SJCRH30 (cell line): Measurements from ENCODE around the gene SIRT3. TPM values are rescaled to one million over a fixed set of nuclear protein-coding genes. Genes with fewer than 3 reads are reported as not detected.

Experiments used
- DNase-seq, 2 experiments: peaks; one replicate each; pipeline ENCODE4 v3.0.0-alpha.2; 2015 to 2020
- H3K27ac ChIP-seq: fragments of 250-450 bp; sonication (Bioruptor Pico); 2 replicates; pipeline ENCODE4 v1.5.1; 2020; ENCODE audit warnings: mild to moderate bottlenecking, moderate library complexity
- H3K27me3 ChIP-seq: fragments of 250-450 bp; sonication (Bioruptor Pico); 2 replicates; pipeline ENCODE4 v1.5.1; 2020; ENCODE audit warnings: mild to moderate bottlenecking, moderate library complexity
- H3K36me3 ChIP-seq: fragments of 250-450 bp; sonication (Bioruptor Pico); 2 replicates; pipeline ENCODE4 v1.5.1; 2020; ENCODE audit warnings: mild to moderate bottlenecking, moderate library complexity
- H3K4me1 ChIP-seq: fragments of 250-450 bp; sonication (Bioruptor Pico); 2 replicates; pipeline ENCODE4 v1.5.1; 2020; ENCODE audit warnings: mild to moderate bottlenecking, moderate library complexity
- H3K4me3 ChIP-seq: fragments of 250-450 bp; sonication (Bioruptor Pico); 2 replicates; pipeline ENCODE4 v1.5.1; 2020; ENCODE audit warnings: mild to moderate bottlenecking, moderate library complexity
- H3K9me3 ChIP-seq: fragments of 250-450 bp; sonication (Bioruptor Pico); replicated peaks from 2 replicates; pipeline ENCODE4 v1.5.1; 2020; ENCODE audit warnings: mild to moderate bottlenecking, moderate library complexity
- total RNA-seq: library from RNA; depleted of rRNA; stranded (reverse); fragments of >200 nt; shearing (Covaris generic); gene quantifications from 2 replicates; pipeline ENCODE4 v1.2.3, GENCODE V29; 2014

SIRT3 gene
- total RNA-seq, 1 experiment from 2014 or later: 17.2 TPM

GRCh38 chr11:208181-208916 lies 27.8 kb downstream of the SIRT3 start:
- Histone ChIP-seq H3K27me3 (no peaks in the 10 kb centered on the region), H3K27ac (peak overlapping the region; percentile 66), H3K4me3 (peak overlapping the region; percentile 88), H3K36me3 (peaks cover 39% of the 10 kb centered on the region), H3K9me3 (no peaks in the 10 kb centered on the region), H3K4me1 (peaks cover 21% of the 10 kb centered on the region)
- DNase-seq: peak; percentile 66 to 75

- no peaks in the 10 kb centered on the region for H3K27me3 ChIP-seq
- H3K27ac ChIP-seq: peak overlapping the region; percentile 66
- H3K4me1 ChIP-seq: peaks cover 21% of the 10 kb centered on the region
- H3K4me3 ChIP-seq: peak overlapping the region; percentile 88
- no peak for DNase-seq
- no peaks in the 10 kb centered on the region for H3K9me3 ChIP-seq
- peaks cover 35% of the 10 kb centered on the region for H3K36me3 ChIP-seq
Observed at GRCh38 chr11:207863-208180, 28.3 kb downstream of the SIRT3 start.

- H3K4me3 ChIP-seq: peak within 1 kb of the TSS; percentile 88
- H3K36me3 ChIP-seq: peaks cover 30% of the 10 kb centered on the region
- peak; percentile 95 to 96 for DNase-seq
- H3K27ac ChIP-seq: peak within 1 kb of the TSS; percentile 66
- peaks cover 21% of the 10 kb centered on the region for H3K4me1 ChIP-seq
- H3K27me3 ChIP-seq: no peaks in the 10 kb centered on the region
- H3K9me3 ChIP-seq: no peaks in the 10 kb centered on the region
Observed at GRCh38 chr11:207208-207862, 28.8 kb downstream of the SIRT3 start, which contains the start of the genes BET1L and RIC8A. Gene BET1L, minus strand, starts transcription at chr11:207399. Its CDS starts 78 bp downstream, at chr11:207321. Gene RIC8A, plus strand, starts transcription at chr11:207708. Its CDS starts 1,147 bp downstream, at chr11:208855.

- Histone ChIP-seq H3K27me3 (no peaks in the 10 kb centered on the region), H3K27ac (peak overlapping the region; percentile 66), H3K4me1 (peaks cover 21% of the 10 kb centered on the region), H3K4me3 (peak overlapping the region; percentile 88), H3K9me3 (no peaks in the 10 kb centered on the region), H3K36me3 (peaks cover 23% of the 10 kb centered on the region)
- DNase-seq: peak in 1 of 2 experiments; percentile 13
Observed at GRCh38 chr11:206526-207207, 29.5 kb downstream of the SIRT3 start.

- no peaks in the 10 kb centered on the region for H3K9me3 ChIP-seq
- no peaks in the 10 kb centered on the region for H3K27me3 ChIP-seq
- H3K36me3 ChIP-seq: peaks cover 18% of the 10 kb centered on the region
- H3K27ac ChIP-seq: no peak overlapping the region
- no peak for DNase-seq
- peaks cover 21% of the 10 kb centered on the region for H3K4me1 ChIP-seq
- no peak overlapping the region; the same call in 1 of the 2 replicates for H3K4me3 ChIP-seq
Observed at GRCh38 chr11:206002-206384, 30.1 kb downstream of the SIRT3 start.

GRCh38 chr11:205221-206001 lies 30.7 kb downstream of the SIRT3 start:
- Histone ChIP-seq H3K4me3 (no peak overlapping the region), H3K36me3 (peaks cover 13% of the 10 kb centered on the region), H3K9me3 (no peaks in the 10 kb centered on the region), H3K4me1 (peaks cover 21% of the 10 kb centered on the region), H3K27ac (no peak overlapping the region), H3K27me3 (no peaks in the 10 kb centered on the region)
- no peak for DNase-seq

GRCh38 chr11:204587-205109 lies 31.5 kb downstream of the SIRT3 start:
- H3K27me3 ChIP-seq: no peaks in the 10 kb centered on the region
- no peak overlapping the region for H3K27ac ChIP-seq
- peaks cover 5% of the 10 kb centered on the region for H3K36me3 ChIP-seq
- no peak overlapping the region for H3K4me3 ChIP-seq
- H3K9me3 ChIP-seq: no peaks in the 10 kb centered on the region
- H3K4me1 ChIP-seq: peaks cover 13% of the 10 kb centered on the region
- DNase-seq: no peak

- Histone ChIP-seq H3K4me1 (peaks cover 9% of the 10 kb centered on the region), H3K36me3 (peaks cover 4% of the 10 kb centered on the region), H3K27ac (no peak overlapping the region), H3K27me3 (no peaks in the 10 kb centered on the region), H3K9me3 (no peaks in the 10 kb centered on the region), H3K4me3 (no peak overlapping the region)
- peak; percentile 44 to 60 for DNase-seq
Observed at GRCh38 chr11:203945-204586, 32.1 kb downstream of the SIRT3 start.

GRCh38 chr11:203056-203944 lies 32.8 kb downstream of the SIRT3 start:
- Histone ChIP-seq H3K9me3 (no peaks in the 10 kb centered on the region), H3K36me3 (peaks cover 4% of the 10 kb centered on the region)
- no peak for DNase-seq

GRCh38 chr11:202490-202889 lies 33.7 kb downstream of the SIRT3 start:
- Histone ChIP-seq H3K27me3 (no peaks in the 10 kb centered on the region), H3K9me3 (no peaks in the 10 kb centered on the region), H3K4me3 (no peak overlapping the region), H3K4me1 (peaks cover 9% of the 10 kb centered on the region), H3K36me3 (peaks cover 4% of the 10 kb centered on the region), H3K27ac (no peak overlapping the region)
- no peak for DNase-seq

More at GRCh38 chr11:203056-203944, 32.8 kb downstream of the SIRT3 start:
- H3K4me1 ChIP-seq: peaks cover 9% of the 10 kb centered on the region
- no peak overlapping the region for H3K27ac ChIP-seq
- H3K4me3 ChIP-seq: no peak overlapping the region
- no peaks in the 10 kb centered on the region for H3K27me3 ChIP-seq

- Histone ChIP-seq H3K4me3 (no peak overlapping the region), H3K27ac (no peak overlapping the region), H3K36me3 (peaks cover 4% of the 10 kb centered on the region), H3K9me3 (no peaks in the 10 kb centered on the region), H3K27me3 (no peaks in the 10 kb centered on the region), H3K4me1 (peaks cover 9% of the 10 kb centered on the region)
- DNase-seq: no peak
Observed at GRCh38 chr11:201966-202365, 34.2 kb downstream of the SIRT3 start.

- Histone ChIP-seq H3K27ac (no peak overlapping the region), H3K36me3 (peaks cover 4% of the 10 kb centered on the region), H3K27me3 (no peaks in the 10 kb centered on the region), H3K4me1 (peaks cover 9% of the 10 kb centered on the region), H3K9me3 (no peaks in the 10 kb centered on the region), H3K4me3 (no peak overlapping the region)
- DNase-seq: no peak
Observed at GRCh38 chr11:200224-201003, 35.7 kb downstream of the SIRT3 start.
